ENCODE data around the gene SMAP2.

Gene SMAP2

DNA sequence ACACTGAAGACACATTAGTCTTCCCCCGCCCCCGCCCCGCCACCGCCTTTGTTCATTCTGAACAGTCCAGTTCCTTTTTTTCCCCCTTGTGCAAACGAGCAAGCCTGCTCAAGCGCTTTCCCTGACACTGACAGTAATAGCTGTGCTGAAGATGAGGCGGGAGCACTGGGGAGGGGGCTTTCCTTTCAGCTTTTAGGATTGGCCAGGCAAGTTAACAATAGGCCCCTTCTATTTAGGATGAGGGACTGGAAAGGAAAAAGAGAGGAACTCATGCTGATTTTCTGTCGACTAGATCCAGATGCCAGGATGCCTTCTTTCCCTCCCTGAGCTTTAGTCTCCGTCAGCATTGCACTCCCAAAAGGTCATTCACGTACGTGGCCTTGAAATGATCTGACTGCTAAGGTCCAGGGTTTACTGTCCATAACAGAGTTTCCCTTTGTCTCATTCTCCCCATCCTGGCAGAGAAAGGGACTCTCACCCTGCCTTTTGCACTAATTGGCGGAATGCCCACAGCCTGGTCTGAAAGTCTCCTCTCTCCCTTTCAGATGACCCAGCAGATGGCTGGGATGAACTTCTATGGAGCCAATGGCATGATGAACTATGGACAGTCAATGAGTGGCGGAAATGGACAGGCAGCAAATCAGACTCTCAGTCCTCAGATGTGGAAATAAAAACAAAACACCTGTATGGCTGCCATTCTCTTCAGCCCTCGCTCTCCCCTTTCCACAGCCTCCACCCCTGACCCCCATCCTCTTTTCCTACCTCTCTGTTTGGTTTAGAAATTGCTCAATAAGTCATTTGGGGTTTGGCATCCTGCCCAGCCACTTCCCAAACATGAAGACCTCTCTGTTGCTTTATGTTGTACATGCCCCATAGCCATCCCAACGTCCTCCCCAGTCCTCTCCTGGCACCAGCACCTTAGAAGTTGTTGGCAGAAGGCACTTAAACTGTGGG lies 48.2 kb downstream of the SMAP2 start:
- no peak for DNase-seq (ENCODE audit: low read depth)

DNA sequence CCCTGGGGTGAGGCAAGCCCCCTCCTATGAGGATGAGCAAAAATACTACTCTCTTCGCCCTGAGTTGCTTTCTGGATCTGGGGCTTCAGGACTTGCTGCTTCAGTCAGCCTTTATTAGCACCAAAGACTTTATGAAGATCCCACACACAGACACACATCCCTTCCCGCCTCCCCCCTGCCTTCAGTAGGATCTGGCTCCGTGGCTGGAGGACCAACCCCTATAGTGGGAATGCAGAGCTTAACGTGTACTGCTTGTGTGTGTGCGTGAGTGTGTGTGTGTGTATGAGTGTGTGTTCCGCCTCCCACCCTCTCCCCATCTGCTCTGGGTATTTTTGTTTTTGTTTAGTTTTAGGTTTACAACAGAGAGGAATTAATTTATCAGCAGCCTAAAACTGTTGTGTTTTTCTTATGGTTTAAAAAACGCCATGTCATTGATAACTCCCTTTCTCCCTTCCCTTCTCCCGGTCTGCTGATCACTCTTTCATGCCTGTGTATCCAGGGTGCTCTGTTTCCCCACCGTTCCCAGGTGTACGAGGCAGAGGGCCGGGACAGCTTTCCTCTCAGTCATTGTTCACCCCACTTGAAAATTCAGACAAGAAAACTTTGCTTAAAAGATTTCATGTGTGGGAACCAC lies 49.2 kb downstream of the SMAP2 start:
- no peak for DNase-seq (ENCODE audit: low read depth)

DNA sequence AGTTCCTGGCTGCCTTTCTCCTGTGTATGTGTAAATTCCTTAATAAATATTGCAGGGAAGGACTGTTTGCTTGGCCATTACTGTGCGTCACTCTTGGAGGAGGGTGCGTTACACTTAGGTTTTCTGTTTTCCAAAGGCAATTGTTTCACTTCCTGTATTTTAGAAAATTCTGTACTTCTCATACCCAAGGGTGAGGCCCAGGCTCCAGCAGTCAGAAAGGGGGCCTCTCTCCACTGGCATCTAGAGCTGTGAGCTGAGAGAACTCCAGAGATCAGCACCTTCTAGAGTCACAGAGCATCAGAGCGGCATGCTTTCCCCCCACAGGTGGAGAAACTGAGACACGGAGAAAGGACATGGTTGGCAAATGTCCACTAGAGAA lies 49.7 kb downstream of the SMAP2 start:
- DNase-seq (ENCODE audit: low read depth): no peak

DNA sequence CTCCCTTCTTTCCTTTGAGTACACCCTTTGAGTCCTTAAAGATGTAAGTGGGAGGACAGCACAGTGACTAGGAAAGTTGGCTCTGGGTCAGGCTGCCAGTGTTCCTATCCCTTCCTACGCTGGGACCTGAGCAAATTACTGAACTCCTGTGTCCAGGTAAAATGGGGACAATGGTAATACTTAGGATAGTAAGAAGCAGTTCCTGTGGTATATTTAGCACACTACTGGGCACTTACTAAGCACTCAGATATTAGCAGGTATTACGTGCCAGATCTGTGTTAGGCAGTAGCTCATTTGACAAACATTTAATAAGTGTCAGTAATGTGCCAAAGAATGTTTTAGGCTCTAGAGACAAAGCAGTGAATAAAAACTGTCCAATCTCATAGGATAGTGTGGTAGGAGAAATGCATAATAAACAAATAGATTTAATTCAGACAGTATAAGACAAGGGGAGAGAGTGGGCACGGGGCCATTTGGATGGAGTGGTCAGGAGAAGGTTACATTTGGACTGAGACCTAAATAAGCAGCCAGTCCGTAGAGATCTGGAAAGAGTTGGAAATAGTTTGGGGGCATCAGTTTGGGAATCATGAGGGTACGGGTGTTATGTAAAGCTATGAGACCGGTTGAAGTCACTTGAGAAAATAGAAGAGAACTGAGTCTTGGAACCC lies 50.6 kb downstream of the SMAP2 start:
- DNase-seq (ENCODE audit: low read depth): no peak

DNA sequence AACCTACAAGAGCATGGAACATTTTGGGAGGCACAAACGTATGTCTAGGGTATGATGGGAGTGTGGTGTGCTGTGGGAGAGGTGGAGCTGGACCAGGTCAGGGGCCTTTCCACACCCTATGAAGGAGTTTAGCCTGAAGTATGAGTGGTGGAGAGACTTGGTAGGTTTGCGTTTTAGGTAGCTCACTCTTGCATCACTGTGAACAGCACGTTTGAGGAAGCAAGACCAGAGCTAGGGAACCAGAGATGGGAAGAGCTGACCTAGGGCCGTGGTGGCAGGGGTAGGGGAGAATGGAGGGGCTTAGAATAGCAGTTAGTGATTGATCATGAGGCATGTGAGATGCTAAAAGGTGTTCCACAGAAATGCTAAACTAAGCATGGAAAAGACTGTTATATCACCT lies 51.7 kb downstream of the SMAP2 start:
- no peak for DNase-seq (ENCODE audit: low read depth)

DNA sequence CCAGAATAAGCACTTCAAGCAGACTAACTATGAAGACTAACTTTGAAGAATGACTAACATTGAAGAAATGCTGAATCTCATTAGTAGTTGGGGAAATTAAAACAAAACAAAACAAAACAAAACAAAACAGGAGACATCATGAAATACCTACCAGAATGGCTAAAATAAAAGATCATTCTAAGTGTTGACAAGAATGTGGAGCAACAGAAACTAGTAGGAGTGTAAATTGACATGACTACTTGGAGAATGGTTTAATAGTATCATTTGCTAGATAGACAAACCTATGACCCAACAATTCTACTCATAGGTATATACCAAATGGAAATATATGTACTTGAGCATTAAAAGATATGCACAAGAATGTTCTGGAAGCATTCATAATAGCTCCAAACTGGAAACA lies 57.9 kb downstream of the SMAP2 start:
- no peak for DNase-seq (ENCODE audit: low read depth)

DNA sequence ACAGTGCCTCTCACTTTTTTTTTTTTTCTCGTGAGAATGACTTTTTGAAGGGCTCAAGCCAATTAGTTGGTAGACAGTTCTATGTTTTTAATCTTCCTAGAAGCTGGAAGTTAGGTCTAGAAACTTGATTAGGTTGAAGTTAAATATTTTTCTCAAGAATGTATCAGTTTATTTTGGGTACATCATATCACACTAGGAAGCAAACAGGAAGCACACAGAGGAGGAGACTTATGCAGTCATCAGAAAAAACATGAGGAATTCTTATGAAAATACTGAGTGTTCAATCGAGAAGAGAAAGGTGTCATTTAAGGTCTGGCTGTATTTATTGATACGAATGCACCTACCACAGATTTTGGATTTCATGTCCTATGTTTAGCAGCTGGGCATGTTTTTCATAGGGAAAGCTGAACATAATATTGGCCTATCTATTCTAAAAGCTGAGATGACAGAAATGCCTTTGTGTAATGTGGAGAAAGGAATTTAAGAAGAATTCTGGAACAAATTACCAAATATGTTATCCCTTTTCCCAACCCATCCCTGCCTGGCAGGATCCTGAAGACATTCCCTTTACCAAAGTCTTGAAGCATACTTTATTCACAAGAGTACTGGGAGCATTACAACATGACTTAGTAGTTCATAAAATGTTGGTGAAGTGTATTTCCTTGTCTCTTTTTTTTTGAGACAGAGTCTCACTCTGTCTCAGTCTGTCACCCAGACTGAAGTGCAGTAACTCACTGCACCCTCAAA lies 59.3 kb downstream of the SMAP2 start:
- no peak for DNase-seq (ENCODE audit: low read depth)

DNA sequence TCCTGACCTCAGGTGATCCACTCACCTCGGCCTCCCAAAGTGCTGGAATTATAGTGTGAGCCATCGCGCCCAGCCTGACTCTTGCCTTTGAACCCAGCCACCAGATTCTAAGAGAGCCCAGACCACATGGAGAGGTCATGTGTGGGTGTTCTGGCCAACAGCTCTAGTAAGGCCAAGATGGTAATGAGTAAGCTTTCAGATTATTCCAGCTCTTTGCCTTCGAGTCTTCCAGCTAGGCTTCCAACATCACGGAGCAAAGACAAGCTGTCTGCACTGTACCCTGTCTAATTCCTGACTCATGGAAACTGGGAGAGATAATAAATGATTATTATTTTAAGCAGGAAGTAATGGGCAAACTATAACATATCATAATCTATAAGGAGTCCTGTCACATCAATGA lies 61.9 kb downstream of the SMAP2 start:
- DNase-seq (ENCODE audit: low read depth): no peak

DNA sequence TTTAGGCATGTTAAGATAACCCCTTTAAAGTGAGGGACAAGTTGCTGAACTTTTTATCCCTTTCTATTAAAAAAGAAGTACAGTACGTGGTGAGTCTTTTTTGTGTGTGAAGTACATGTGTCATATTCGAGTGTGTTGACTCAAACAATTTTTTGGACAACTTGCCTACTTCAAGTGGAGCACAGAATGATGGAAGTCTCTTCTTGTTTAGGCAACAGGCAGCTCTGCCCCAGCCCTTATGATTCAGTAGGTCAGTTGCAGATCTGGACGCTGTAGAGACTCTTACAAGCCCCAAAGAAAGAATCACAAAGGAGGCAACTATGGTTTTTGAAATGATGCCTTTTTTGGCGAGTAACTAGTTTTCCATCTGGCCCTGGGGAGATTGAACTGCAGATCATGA lies 62.3 kb downstream of the SMAP2 start:
- no peak for DNase-seq (ENCODE audit: low read depth)

DNA sequence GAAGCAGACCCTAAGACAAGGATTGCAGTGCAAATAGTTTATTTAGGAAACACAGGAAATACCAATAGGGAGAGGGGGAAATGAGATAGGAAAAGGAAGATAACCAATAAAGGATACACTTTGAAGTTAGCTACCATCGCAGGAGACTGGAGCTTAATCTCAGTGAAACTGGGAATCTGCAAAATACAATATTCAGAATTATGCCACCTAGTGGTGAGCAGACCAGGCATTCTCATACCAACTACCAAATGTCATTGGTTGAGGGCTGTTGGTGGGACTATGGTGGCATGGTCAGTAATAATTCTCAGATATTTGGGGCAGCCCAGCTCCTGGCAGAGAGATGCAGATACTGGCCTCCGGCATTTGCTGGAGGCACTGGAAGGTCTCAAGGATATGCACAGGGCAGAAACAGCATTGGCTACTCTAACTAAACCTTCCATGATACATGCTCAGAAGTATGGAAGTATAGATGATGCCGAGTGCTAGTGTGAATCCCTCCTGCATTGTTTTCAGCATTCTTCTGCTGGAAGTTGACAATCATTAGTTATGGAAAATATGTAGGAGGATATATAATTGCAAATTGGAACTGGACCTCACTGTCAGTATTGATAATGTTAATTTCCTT lies 65.0 kb downstream of the SMAP2 start:
- no peak for DNase-seq (ENCODE audit: low read depth)

DNA sequence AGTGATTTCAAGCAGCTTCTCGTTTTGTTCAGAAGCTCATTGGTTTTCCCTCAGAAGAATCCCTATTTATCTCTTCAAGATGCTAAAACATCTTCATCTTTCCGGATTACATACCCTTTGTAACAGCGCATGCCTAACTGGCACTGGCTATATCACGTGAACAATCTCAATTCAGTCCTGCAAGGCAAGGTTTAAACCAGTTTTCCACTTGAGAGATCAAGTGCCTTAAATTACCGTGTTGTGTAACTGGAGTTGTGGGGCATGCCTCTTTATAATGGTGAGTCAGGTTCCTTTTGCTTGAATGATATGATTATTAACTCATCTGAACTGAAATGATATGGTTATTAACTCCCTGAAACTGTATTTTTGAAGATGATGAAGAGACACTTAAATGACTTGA lies 65.7 kb downstream of the SMAP2 start:
- DNase-seq (ENCODE audit: low read depth): no peak

DNA sequence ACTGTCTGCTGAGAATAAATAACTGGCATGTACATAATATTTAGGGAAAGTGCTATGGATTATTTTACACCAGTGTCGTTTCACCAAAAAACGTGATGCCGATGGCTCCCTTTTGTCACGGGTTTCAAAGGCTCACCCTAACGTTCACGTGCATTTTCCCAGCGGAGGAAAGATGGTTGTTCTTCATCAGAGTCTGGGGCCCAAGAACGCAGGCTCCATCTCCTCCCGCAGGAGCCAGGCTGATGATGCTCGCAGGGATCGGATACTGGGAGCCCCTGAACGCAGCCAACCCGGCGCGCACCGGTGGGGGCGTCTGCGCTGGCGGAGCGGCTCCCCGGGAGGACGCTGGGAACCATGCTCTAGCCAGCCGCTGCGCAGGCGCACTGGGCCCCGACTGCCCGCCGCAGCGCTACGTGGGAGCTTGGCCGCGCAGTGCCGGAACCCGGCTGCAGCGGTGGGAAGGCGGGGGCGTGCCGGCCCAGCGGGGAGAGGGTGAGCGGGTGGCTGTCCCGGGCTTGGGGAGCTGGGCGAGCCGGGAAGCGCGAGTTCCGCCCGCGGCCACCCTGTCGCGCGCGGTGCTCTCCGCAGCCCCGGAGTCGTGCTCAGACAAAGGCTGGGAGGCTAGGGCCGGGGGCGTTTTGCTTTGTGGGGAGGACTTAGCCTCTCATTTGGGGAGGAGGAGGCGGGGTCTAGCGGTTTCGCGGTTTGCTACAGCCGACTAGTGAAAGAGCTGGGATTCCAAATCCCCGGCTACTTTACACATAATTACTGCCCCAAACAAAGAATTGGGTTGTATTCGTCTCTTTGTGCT lies 76.4 kb downstream of the SMAP2 start, which contains the start of gene ZFP69B:
ZFP69B (plus strand) TSS at position 793 of the 811 bp plus-strand sequence. CDS start 486 bp downstream, outside the sequence.
- DNase-seq (ENCODE audit: low read depth): peak; percentile 84

DNA sequence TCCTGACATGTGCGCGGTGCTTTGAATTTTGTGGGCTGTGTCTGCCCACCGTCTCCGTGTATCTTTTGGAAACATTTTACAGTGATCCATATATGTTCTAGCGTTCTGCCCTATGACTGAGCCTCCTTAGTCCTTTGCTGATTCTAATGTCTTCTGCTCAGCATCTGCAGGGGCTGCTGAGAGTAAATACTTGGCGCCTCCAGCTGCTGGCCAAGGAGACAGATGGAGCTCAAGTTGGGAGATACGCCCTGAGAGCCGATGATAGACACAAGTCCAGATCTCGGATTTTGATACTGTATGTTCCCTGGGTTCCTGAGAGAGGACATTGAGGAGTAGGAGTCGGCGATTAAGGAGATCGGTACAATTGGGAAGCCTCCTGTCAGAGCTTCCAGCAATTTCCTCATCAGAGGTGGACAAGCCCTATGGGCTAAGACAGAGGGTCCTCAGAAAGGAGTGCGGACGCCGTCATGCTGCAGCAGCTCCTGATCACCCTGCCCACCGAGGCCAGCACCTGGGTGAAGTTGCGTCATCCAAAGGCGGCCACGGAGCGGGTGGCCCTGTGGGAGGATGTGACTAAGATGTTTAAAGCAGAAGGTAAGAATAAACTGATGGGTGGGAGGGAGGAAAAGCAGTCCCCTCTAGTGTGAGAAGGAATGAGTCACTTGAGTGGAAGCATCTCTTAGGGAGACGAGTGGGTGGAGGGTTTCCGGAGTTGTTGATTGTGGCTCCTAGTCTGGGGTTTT lies 77.1 kb downstream of the SMAP2 start:
- peak; percentile 77 for DNase-seq (ENCODE audit: low read depth)

DNA sequence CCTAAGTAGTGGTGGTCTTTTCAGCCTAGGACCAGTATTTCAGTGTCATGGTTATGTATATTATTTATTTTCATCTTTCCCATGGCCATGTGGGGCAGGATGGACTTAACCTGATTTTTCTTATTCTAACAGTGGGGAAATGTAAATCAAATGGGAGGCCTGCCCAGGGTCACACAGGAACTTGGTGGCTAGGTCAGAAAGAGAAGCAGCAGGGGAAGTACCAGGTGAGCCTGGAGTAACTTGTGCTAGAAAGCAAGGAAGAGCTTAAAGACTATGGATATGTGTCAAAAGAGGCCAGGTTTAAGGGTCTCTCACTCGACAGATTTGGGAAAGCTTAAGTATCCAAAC lies 77.7 kb downstream of the SMAP2 start:
- no peak for DNase-seq (ENCODE audit: low read depth)

DNA sequence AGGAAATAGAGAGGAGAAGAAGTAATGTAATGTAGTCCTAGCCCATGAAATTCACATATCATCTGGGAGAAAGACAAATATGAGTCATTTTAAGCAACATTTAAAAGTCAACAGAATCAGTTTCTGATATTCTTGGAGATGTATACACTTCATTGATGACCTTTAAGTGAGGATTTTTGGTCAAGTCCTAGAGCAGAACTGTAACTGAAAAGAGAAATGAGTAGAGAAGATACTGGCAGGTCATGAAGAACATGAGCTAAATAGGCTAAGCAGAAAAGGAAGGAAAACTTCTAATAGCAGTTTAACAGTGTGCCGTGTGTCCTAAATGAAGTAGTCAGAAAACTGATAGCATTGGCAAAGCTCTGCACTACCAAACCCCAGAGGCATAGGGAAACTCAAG lies 81.3 kb downstream of the SMAP2 start:
- DNase-seq (ENCODE audit: low read depth): no peak

DNA sequence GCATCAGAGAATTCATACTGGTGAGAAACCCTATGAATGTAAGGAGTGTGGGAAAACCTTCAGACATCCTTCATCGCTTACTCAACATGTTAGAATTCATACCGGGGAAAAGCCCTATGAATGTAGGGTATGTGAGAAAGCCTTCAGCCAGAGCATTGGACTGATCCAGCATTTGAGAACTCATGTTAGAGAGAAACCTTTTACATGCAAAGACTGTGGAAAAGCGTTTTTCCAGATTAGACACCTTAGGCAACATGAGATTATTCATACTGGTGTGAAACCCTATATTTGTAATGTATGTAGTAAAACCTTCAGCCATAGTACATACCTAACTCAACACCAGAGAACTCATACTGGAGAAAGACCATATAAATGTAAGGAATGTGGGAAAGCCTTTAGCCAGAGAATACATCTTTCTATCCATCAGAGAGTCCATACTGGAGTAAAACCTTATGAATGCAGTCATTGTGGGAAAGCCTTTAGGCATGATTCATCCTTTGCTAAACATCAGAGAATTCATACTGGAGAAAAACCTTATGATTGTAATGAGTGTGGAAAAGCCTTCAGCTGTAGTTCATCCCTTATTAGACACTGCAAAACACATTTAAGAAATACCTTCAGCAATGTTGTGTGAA lies 89.5 kb downstream of the SMAP2 start:
- no peak for DNase-seq (ENCODE audit: low read depth)

DNA sequence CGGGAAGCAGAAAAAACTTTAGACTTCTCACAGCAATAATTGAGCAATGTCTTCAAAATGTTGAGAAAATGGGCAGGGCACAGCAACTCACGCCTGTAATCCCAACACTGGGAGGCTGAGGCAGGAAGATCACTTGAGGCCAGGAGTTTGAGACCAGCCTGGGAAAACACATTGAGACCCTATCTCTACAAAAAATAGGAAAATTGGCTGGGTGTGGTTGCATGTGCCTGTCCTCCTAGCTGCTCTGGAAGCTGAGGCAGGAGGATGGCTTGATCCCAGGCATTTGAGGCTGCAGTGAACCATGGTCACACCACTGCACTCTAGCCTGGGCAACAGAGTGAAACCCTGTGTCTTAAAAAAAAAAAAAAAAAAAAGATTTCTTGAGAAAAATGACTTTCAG lies 95.8 kb downstream of the SMAP2 start:
- DNase-seq (ENCODE audit: low read depth): no peak

Data from activated T-cell treated with anti-CD3 and anti-CD28 coated beads for 24 hours (primary cell).